ENCODE measurements around the gene FAF1.

DNA sequence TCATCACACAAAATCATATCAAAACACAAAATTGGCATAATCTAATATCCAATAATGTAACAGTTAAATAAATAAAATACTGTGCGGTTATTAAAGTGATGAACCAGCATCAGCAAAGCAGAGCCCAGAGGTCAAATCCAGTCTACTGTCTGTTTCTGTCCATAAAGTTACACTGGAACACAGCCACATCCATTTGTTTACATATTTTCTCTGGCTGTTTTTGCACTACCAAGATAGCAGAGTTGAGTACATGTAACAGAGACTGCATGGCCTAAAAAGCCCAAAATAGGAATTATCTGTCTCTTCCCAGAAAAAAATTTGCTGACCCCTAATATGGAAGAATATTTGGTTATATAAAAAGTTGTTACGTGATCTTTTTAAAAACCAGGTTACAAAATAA is 294.7 kb downstream of the FAF1 start:
- no peak for TF ChIP-seq POLR2A (IDR thresholded peaks at IDR 0.05; ENCODE audit: low read depth, low read length)
- TF ChIP-seq, protein P1, sequence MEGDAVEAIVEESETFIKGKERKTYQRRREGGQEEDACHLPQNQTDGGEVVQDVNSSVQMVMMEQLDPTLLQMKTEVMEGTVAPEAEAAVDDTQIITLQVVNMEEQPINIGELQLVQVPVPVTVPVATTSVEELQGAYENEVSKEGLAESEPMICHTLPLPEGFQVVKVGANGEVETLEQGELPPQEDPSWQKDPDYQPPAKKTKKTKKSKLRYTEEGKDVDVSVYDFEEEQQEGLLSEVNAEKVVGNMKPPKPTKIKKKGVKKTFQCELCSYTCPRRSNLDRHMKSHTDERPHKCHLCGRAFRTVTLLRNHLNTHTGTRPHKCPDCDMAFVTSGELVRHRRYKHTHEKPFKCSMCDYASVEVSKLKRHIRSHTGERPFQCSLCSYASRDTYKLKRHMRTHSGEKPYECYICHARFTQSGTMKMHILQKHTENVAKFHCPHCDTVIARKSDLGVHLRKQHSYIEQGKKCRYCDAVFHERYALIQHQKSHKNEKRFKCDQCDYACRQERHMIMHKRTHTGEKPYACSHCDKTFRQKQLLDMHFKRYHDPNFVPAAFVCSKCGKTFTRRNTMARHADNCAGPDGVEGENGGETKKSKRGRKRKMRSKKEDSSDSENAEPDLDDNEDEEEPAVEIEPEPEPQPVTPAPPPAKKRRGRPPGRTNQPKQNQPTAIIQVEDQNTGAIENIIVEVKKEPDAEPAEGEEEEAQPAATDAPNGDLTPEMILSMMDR (IDR thresholded peaks at IDR 0.05; ENCODE audit: extremely low read depth in 1 of 2, insufficient read depth in 1 of 2, low read depth in 1 of 2, low read length in 2 of 2) = no peak
